ENCODE measurements around the gene SGMS1. TPM values are rescaled to one million over a fixed set of nuclear protein-coding genes. Genes with fewer than 3 reads are reported as not detected.

Gene SGMS1
- total and polyA plus RNA-seq, 2 donors (not counting 1 experiment from before 2014, with no cell fraction given), result 39.9 to 82.1 TPM

- Histone ChIP-seq H3K79me2 (ENCODE audit: control insufficient read depth, insufficient read depth, low read length) (no peaks in the 10 kb centered on the region), H3K4me1 (ENCODE audit: control insufficient read depth, extremely low read depth, insufficient read depth, low read length) (peaks cover 25% of the 10 kb centered on the region), H3K36me3 (ENCODE audit: control insufficient read depth, insufficient read depth, low read length) (no peaks in the 10 kb centered on the region), H3K4me2 (ENCODE audit: extremely low read depth, insufficient read depth, low read length) (peak overlapping the region; percentile 94), H4K20me1 (ENCODE audit: control insufficient read depth, extremely low read depth, insufficient read depth, low read length) (no peaks in the 10 kb centered on the region), H3K27me3 (ENCODE audit: control insufficient read depth, insufficient read depth, low read length) (no peaks in the 10 kb centered on the region), H3K9me3 (ENCODE audit: control insufficient read depth, insufficient read depth, low read depth, low read length) (no peaks in the 10 kb centered on the region), H3K4me3 (replicated peaks in 1 of 4; ENCODE audit: control extremely low read depth in 1 of 4, insufficient read depth in 1 of 4, low read depth in 3 of 4, low read length in 4 of 4) (peak overlapping the region in 3 of 4 experiments; percentile 0 to 25 (median 18)), H3K27ac (ENCODE audit: insufficient read depth, low read length) (peak overlapping the region; percentile 89), H2AFZ (ENCODE audit: low read length) (no peak overlapping the region), H3K9ac (ENCODE audit: insufficient read depth, low read length) (peak overlapping the region; percentile 5)
- TF ChIP-seq EZH2 (IDR thresholded peaks at IDR 0.05; ENCODE audit: low read length, missing control alignments), result no peak
- TF ChIP-seq CTCF (conservative IDR thresholded peaks at IDR 0.05 in 1 of 2, IDR thresholded peaks at IDR 0.05 in 1 of 2; ENCODE audit: low read depth in 1 of 2, low read length in 2 of 2), result no peak
- DNase-seq (ENCODE audit: low read depth in 2 of 2), result peak; percentile 98 to 99
Observed at GRCh38 chr10:50325449-50326171, 298.1 kb downstream of the SGMS1 start.

- no peaks in the 10 kb centered on the region for H4K20me1 ChIP-seq (ENCODE audit: control insufficient read depth, extremely low read depth, insufficient read depth, low read length)
- H3K4me2 ChIP-seq (ENCODE audit: extremely low read depth, insufficient read depth, low read length), result no peak overlapping the region
- no peak overlapping the region for H3K4me3 ChIP-seq (replicated peaks in 1 of 4; ENCODE audit: control extremely low read depth in 1 of 4, insufficient read depth in 1 of 4, low read depth in 3 of 4, low read length in 4 of 4)
- H2AFZ ChIP-seq (ENCODE audit: low read length), result no peak overlapping the region
- no peak overlapping the region for H3K9ac ChIP-seq (ENCODE audit: insufficient read depth, low read length)
- peak overlapping the region; percentile 24 for H3K27ac ChIP-seq (ENCODE audit: insufficient read depth, low read length)
- peaks cover 24% of the 10 kb centered on the region for H3K4me1 ChIP-seq (ENCODE audit: control insufficient read depth, extremely low read depth, insufficient read depth, low read length)
- H3K36me3 ChIP-seq (ENCODE audit: control insufficient read depth, insufficient read depth, low read length), result no peaks in the 10 kb centered on the region
- DNase-seq (ENCODE audit: low read depth in 2 of 2), result no peak
- H3K27me3 ChIP-seq (ENCODE audit: control insufficient read depth, insufficient read depth, low read length), result no peaks in the 10 kb centered on the region
- no peaks in the 10 kb centered on the region for H3K9me3 ChIP-seq (ENCODE audit: control insufficient read depth, insufficient read depth, low read depth, low read length)
- H3K79me2 ChIP-seq (ENCODE audit: control insufficient read depth, insufficient read depth, low read length), result no peaks in the 10 kb centered on the region
- TF ChIP-seq CTCF (conservative IDR thresholded peaks at IDR 0.05 in 1 of 2, IDR thresholded peaks at IDR 0.05 in 1 of 2; ENCODE audit: low read depth in 1 of 2, low read length in 2 of 2) (no peak), EZH2 (IDR thresholded peaks at IDR 0.05; ENCODE audit: low read length, missing control alignments) (no peak)
Observed at GRCh38 chr10:50324680-50325393, 298.9 kb downstream of the SGMS1 start.

GRCh38 chr10:50324046-50324445 lies 299.7 kb downstream of the SGMS1 start:
- no peaks in the 10 kb centered on the region for H4K20me1 ChIP-seq (ENCODE audit: control insufficient read depth, extremely low read depth, insufficient read depth, low read length)
- no peak for TF ChIP-seq CTCF (conservative IDR thresholded peaks at IDR 0.05 in 1 of 2, IDR thresholded peaks at IDR 0.05 in 1 of 2; ENCODE audit: low read depth in 1 of 2, low read length in 2 of 2)
- TF ChIP-seq EZH2 (IDR thresholded peaks at IDR 0.05; ENCODE audit: low read length, missing control alignments), result no peak
- H3K27ac ChIP-seq (ENCODE audit: insufficient read depth, low read length), result no peak overlapping the region
- no peak for DNase-seq (ENCODE audit: low read depth in 2 of 2)
- H3K9me3 ChIP-seq (ENCODE audit: control insufficient read depth, insufficient read depth, low read depth, low read length), result no peaks in the 10 kb centered on the region
- no peak overlapping the region for H3K4me3 ChIP-seq (replicated peaks in 1 of 4; ENCODE audit: control extremely low read depth in 1 of 4, insufficient read depth in 1 of 4, low read depth in 3 of 4, low read length in 4 of 4)
- no peaks in the 10 kb centered on the region for H3K27me3 ChIP-seq (ENCODE audit: control insufficient read depth, insufficient read depth, low read length)
- no peak overlapping the region for H2AFZ ChIP-seq (ENCODE audit: low read length)
- H3K9ac ChIP-seq (ENCODE audit: insufficient read depth, low read length), result no peak overlapping the region
- no peaks in the 10 kb centered on the region for H3K79me2 ChIP-seq (ENCODE audit: control insufficient read depth, insufficient read depth, low read length)
- no peaks in the 10 kb centered on the region for H3K36me3 ChIP-seq (ENCODE audit: control insufficient read depth, insufficient read depth, low read length)
- H3K4me1 ChIP-seq (ENCODE audit: control insufficient read depth, extremely low read depth, insufficient read depth, low read length), result peaks cover 21% of the 10 kb centered on the region
- no peak overlapping the region for H3K4me2 ChIP-seq (ENCODE audit: extremely low read depth, insufficient read depth, low read length)
